A549 (cell line): ENCODE results near the gene CLRN1. TPM values are rescaled to one million over a fixed set of nuclear protein-coding genes. Genes with fewer than 3 reads are reported as not detected.

Experiments
- ATAC-seq, 2 experiments: fragments of 200-7000 bp in 1 of 2; fragments of >200 bp in 1 of 2; cut with Nextera tagmentation in 1 of 2; cut with Tn5 transposase in 1 of 2; 3 replicates each; pipeline versions ENCODE4 v1.8.0 to v1.9.1; 2018 to 2020; ENCODE audit warnings: mild to moderate bottlenecking in 1 of 2, moderate library complexity in 1 of 2
- CTCF ChIA-PET: fragments of 300-600 bp; sonication (Branson Sonifier 250); formaldehyde crosslinking; extraction: SDS; loops from one replicate; lab custom pipeline; 2021; ENCODE audit warnings: antibody characterized with exemption, inconsistent platforms; lab: Yijun Ruan, JAX
- POLR2A ChIA-PET: fragments of 350-600 bp; formaldehyde crosslinking; extraction: SDS; loops from one replicate; lab custom pipeline; 2021; ENCODE audit warnings: antibody characterized with exemption, inconsistent platforms; lab: Yijun Ruan, JAX
- DNase-seq, 2 experiments: peaks; one replicate each; pipeline versions ENCODE4 v3.0.0 to v3.0.0-alpha.2; 2011 to 2016; ENCODE audit warnings: low read depth in 1 of 2, low spot score in 1 of 2
- FAIRE-seq: peaks from 2 replicates; lab custom pipeline; 2011; peaks lifted over from hg19 to GRCh38; lab: Jason Lieb, UNC
- H3K27ac ChIP-seq, 2 experiments: fragments of >200 bp; sonication (Bioruptor Twin); formaldehyde crosslinking; 3 replicates each; pipeline ENCODE4 v1.5.1; 2016 to 2017
- H3K4me1 ChIP-seq: fragments of >200 bp; sonication (Bioruptor Twin); formaldehyde crosslinking; 3 replicates; pipeline ENCODE4 v1.6.1; 2016
- H3K4me2 ChIP-seq: fragments of >200 bp; sonication (Bioruptor Twin); formaldehyde crosslinking; 3 replicates; pipeline ENCODE4 v1.6.1; 2016
- H3K4me3 ChIP-seq: fragments of >200 bp; sonication (Bioruptor Twin); formaldehyde crosslinking; 3 replicates; pipeline ENCODE4 v1.5.1; 2016
- H3K9me3 ChIP-seq: fragments of >200 bp; sonication (Bioruptor Twin); formaldehyde crosslinking; 3 replicates; pipeline ENCODE4 v1.6.1; 2016
- BHLHE40 ChIP-seq: IDR thresholded peaks from 2 replicates; pipeline ENCODE4 v1.6.1; 2012; ENCODE audit warnings: low read depth, low read length, inconsistent platforms
- CBX2 ChIP-seq: fragments of 200-600 bp; sonication (generic); IDR thresholded peaks from 2 replicates; pipeline ENCODE4 v1.6.1; 2016; ENCODE audit warnings: low read depth, mild to moderate bottlenecking, borderline replicate concordance
- CHD2 ChIP-seq: fragments of 150-350 bp; IDR thresholded peaks from 2 replicates; pipeline ENCODE4 v1.6.1; 2014; ENCODE audit warnings: low read length; ENCODE audit not compliant: partially characterized antibody
- CHD4 ChIP-seq: fragments of 200-600 bp; sonication (generic); IDR thresholded peaks from 2 replicates; pipeline ENCODE4 v1.6.1; 2016; ENCODE audit warnings: antibody characterized with exemption, mild to moderate bottlenecking, borderline replicate concordance
- EHF ChIP-seq: fragments of 250-450 bp; sonication (Bioruptor Pico); IDR thresholded peaks from 2 replicates; pipeline ENCODE4 v1.5.0; 2020; ENCODE audit warnings: mild to moderate bottlenecking
- EHMT2 ChIP-seq: fragments of 200-600 bp; sonication (generic); IDR thresholded peaks from 2 replicates; pipeline ENCODE4 v1.6.1; 2016; ENCODE audit warnings: antibody characterized with exemption, low read depth, mild to moderate bottlenecking, moderate library complexity
- EP300 ChIP-seq, 2 experiments: fragments of >200 bp; sonication (Bioruptor Twin); formaldehyde crosslinking; IDR thresholded peaks; 2 replicates in 1 of 2; 3 replicates in 1 of 2; pipeline ENCODE4 v1.6.1; 2016 to 2017
- FOSL2 ChIP-seq, 2 experiments: fragments of 450-650 bp in 1 of 2; fragments of >200 bp in 1 of 2; sonication (Bioruptor Twin) in 1 of 2; formaldehyde crosslinking; IDR thresholded peaks; 2 replicates each; pipeline versions ENCODE4 v1.5.0 to v1.6.1; 2016 to 2020; ENCODE audit warnings: mild to moderate bottlenecking in 1 of 2, moderate library complexity in 1 of 2
- FOXS1 ChIP-seq: fragments of 250-450 bp; sonication (Bioruptor Pico); IDR thresholded peaks from 2 replicates; pipeline ENCODE4 v1.5.0; 2020; ENCODE audit warnings: mild to moderate bottlenecking, moderate library complexity
- KDM1A ChIP-seq: fragments of 200-600 bp; sonication (generic); IDR thresholded peaks from 2 replicates; pipeline ENCODE4 v1.6.1; 2016; ENCODE audit warnings: low read depth, mild to moderate bottlenecking
- KDM5A ChIP-seq: fragments of 200-600 bp; sonication (generic); IDR thresholded peaks from 2 replicates; pipeline ENCODE4 v1.6.1; 2016; ENCODE audit warnings: antibody characterized with exemption, mild to moderate bottlenecking
- MAFK ChIP-seq: fragments of 450-650 bp; IDR thresholded peaks from 2 replicates; pipeline ENCODE4 v1.6.1; 2014; ENCODE audit not compliant: partially characterized antibody
- MYC ChIP-seq: IDR thresholded peaks from 2 replicates; pipeline ENCODE4 v1.6.1; 2012; ENCODE audit warnings: mild to moderate bottlenecking, inconsistent platforms, low read length, improper control_type of control experiment, borderline replicate concordance
- NFE2L2 ChIP-seq: fragments of 150-350 bp; conservative IDR thresholded peaks from 2 replicates; pipeline ENCODE4 v1.6.1; 2014; ENCODE audit warnings: low read length
- PHF8 ChIP-seq: fragments of 200-600 bp; sonication (generic); IDR thresholded peaks from 2 replicates; pipeline ENCODE4 v1.6.1; 2016; ENCODE audit warnings: low read depth, mild to moderate bottlenecking, antibody characterized with exemption, moderate library complexity, borderline replicate concordance
- POLR2A ChIP-seq: IDR thresholded peaks from 2 replicates; pipeline ENCODE4 v1.6.1; 2012; ENCODE audit warnings: mild to moderate bottlenecking, low read length
- RARB ChIP-seq: fragments of 250-450 bp; sonication (Bioruptor Pico); IDR thresholded peaks from 2 replicates; pipeline ENCODE4 v1.8.0; 2021; ENCODE audit warnings: mild to moderate bottlenecking, moderate library complexity
- RCOR1 ChIP-seq: fragments of 150-350 bp; IDR thresholded peaks from 2 replicates; pipeline ENCODE4 v1.6.1; 2014; ENCODE audit warnings: antibody characterized with exemption, low read length, low read depth
- RNF2 ChIP-seq: fragments of 200-600 bp; sonication (generic); IDR thresholded peaks from 2 replicates; pipeline ENCODE4 v1.6.1; 2016; ENCODE audit warnings: low read depth, mild to moderate bottlenecking, antibody characterized with exemption, moderate library complexity, borderline replicate concordance
- SMC3 ChIP-seq: fragments of >200 bp; sonication (Bioruptor Twin); formaldehyde crosslinking; IDR thresholded peaks from 3 replicates; pipeline ENCODE4 v1.6.1; 2018; ENCODE audit warnings: inconsistent platforms
- ZFP36 ChIP-seq: fragments of 450-650 bp; IDR thresholded peaks from 2 replicates; pipeline ENCODE4 v1.6.1; 2014; ENCODE audit warnings: borderline replicate concordance; ENCODE audit not compliant: partially characterized antibody
- ZNF302 ChIP-seq: fragments of 250-450 bp; sonication (Bioruptor Pico); IDR thresholded peaks from 2 replicates; pipeline ENCODE4 v1.9.0; 2021; ENCODE audit warnings: inconsistent platforms, mild to moderate bottlenecking, moderate library complexity
- WGBS: methylation state at CpG from one replicate; pipeline ENCODE4 v1.1.6; 2017; ENCODE audit errors: missing lambda C conversion rate; 5-methylcytosine and 5-hydroxymethylcytosine counted together
- polyA plus RNA-seq, 4 experiments: library from polyadenylated mRNA; depleted of rRNA in 3 of 4; stranded (reverse); fragments of >200 nt; fragmentation: RNase III in 1 of 4; extraction: RNeasy Plus Mini Kit Qiagen cat#74134 plus additional on column Dnase treatment in 1 of 4; gene quantifications; 2 replicates in 3 of 4; 3 replicates in 1 of 4; pipeline ENCODE4 v1.2.3, GENCODE V29; 2011 to 2017
- TF ChIP-seq, protein P1 (sequence below): fragments of 150-350 bp; IDR thresholded peaks from 2 replicates; pipeline ENCODE4 v1.6.1; 2014; ENCODE audit warnings: low read depth, mild to moderate bottlenecking, low read length
- TF ChIP-seq, protein P2 (sequence below): fragments of 450-650 bp; IDR thresholded peaks from 2 replicates; pipeline ENCODE4 v1.6.1; 2014; ENCODE audit warnings: antibody characterized with exemption
- TF ChIP-seq, protein P3 (sequence below): IDR thresholded peaks from 2 replicates; pipeline ENCODE4 v1.6.1; 2012
- TF ChIP-seq, protein P4 (sequence below): fragments of >200 bp; sonication (Bioruptor Twin); formaldehyde crosslinking; IDR thresholded peaks from 2 replicates; pipeline ENCODE4 v1.6.1; 2016
- TF ChIP-seq, protein P5 (sequence below): fragments of >200 bp; sonication (Bioruptor Twin); formaldehyde crosslinking; IDR thresholded peaks from 3 replicates; pipeline ENCODE4 v1.5.1; 2016
- TF ChIP-seq, protein P6 (sequence below): fragments of 250-450 bp; sonication (Bioruptor Pico); IDR thresholded peaks from 2 replicates; pipeline ENCODE4 v1.5.0; 2021; ENCODE audit warnings: mild to moderate bottlenecking, moderate library complexity, borderline replicate concordance

The CLRN1 gene
- polyA plus RNA-seq, 2 of the 4 experiments (the other 2 are of a cell fraction) = not detected

DNA sequence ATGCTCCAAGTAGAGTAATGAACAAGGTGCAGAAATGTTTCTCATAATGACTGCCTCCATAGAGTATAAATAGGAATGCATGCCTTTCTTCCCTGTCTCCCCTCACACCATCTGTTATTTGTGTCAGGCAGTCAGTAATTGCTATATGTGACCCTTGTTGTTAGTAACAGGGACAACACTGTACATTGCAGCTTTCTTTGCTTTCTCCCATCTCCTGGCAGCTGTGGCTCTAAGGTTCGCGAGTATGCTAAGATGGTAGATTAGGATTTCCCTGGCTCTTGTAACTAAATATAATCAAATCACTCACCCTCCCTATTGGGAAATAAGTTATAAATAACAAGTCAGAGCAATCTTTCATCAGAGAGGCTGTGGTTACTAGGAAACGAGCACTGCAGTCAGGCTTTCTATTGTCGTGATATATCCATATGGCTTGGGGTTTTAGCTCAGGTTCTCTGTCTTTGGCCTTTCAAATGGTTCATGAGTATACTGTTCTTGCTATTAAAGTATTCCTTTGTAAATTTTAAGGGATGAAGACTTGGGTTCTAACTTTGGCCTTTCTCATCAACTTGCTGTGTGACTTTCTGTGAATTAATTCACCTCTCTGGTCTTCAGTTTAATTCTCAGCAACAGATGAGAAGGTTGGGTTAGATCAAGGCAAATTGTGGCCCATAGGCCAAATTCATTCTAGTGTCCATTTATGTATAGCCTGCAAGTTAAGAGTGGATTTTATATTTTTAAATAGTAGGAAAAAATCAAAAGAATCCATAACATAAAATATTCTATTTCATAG lies 59.2 kb downstream of the CLRN1 start:
- Histone ChIP-seq H3K4me2 (no peak overlapping the region), H3K4me1 (no peaks in the 10 kb centered on the region), H3K4me3 (no peak overlapping the region), H3K27ac (no peak overlapping the region), H3K9me3 (no peaks in the 10 kb centered on the region)
- FAIRE-seq (no peak), DNase-seq (no peak), ATAC-seq (no peak)
- TF ChIP-seq, protein P1, sequence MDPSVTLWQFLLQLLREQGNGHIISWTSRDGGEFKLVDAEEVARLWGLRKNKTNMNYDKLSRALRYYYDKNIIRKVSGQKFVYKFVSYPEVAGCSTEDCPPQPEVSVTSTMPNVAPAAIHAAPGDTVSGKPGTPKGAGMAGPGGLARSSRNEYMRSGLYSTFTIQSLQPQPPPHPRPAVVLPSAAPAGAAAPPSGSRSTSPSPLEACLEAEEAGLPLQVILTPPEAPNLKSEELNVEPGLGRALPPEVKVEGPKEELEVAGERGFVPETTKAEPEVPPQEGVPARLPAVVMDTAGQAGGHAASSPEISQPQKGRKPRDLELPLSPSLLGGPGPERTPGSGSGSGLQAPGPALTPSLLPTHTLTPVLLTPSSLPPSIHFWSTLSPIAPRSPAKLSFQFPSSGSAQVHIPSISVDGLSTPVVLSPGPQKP = no peak
- no peak for TF ChIP-seq NFE2L2
- no peak for TF ChIP-seq SMC3
- TF ChIP-seq ZFP36 = no peak
- TF ChIP-seq BHLHE40 = no peak
- no peak for TF ChIP-seq RARB (CRISPR knock-in tag)
- no peak for TF ChIP-seq RNF2
- TF ChIP-seq PHF8 = no peak
- TF ChIP-seq, protein P2, sequence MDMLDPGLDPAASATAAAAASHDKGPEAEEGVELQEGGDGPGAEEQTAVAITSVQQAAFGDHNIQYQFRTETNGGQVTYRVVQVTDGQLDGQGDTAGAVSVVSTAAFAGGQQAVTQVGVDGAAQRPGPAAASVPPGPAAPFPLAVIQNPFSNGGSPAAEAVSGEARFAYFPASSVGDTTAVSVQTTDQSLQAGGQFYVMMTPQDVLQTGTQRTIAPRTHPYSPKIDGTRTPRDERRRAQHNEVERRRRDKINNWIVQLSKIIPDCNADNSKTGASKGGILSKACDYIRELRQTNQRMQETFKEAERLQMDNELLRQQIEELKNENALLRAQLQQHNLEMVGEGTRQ = no peak
- no peak for TF ChIP-seq CHD2
- TF ChIP-seq, protein P3, sequence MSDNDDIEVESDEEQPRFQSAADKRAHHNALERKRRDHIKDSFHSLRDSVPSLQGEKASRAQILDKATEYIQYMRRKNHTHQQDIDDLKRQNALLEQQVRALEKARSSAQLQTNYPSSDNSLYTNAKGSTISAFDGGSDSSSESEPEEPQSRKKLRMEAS = no peak
- no peak for TF ChIP-seq RCOR1
- no peak for TF ChIP-seq CHD4
- TF ChIP-seq MYC = no peak
- no peak for TF ChIP-seq ZNF302 (CRISPR knock-in tag)
- TF ChIP-seq CBX2 = no peak
- no peak for TF ChIP-seq EP300 (IDR thresholded peaks at IDR 0.05)
- TF ChIP-seq, protein P4, sequence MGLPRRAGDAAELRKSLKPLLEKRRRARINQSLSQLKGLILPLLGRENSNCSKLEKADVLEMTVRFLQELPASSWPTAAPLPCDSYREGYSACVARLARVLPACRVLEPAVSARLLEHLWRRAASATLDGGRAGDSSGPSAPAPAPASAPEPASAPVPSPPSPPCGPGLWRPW = no peak
- no peak for TF ChIP-seq KDM1A
- ChIA-PET CTCF (interaction anchor here (1.8 kb wide), 1 partner anchor 12 kb away, joined by 9 read pairs; no protein-coding TSS in a partner anchor), POLR2A (no interaction called here)
- 61% methylated on average over 4 of the region's 4 CpGs for WGBS

DNA sequence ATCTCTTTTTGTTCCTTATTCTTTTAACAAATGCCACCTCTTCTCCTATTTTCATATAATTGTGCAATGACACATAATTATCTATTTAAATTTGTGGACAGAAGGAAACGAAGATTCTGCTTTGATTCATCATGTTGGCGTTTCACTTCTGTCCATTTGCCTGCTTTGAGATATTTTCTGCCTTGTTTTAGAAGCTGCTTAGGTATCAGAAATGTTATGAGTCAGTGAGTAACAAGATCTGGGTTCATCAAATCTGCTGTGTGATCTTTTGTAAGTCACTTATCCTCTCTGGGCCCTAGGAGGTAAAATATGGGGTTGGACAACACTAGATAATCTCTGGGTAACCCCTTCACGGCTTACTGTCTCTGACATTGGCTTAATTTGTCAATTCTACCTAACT lies 60.0 kb downstream of the CLRN1 start:
- no peaks in the 10 kb centered on the region for H3K4me1 ChIP-seq
- WGBS = 2% methylated on average over 3 of the region's 3 CpGs
- H3K4me2 ChIP-seq = no peak overlapping the region
- peaks cover 4% of the 10 kb centered on the region; the same call in 1 of the 3 replicates for H3K9me3 ChIP-seq
- POLR2A ChIA-PET = no interaction called here
- FAIRE-seq = no peak
- no peak for ATAC-seq
- no peak overlapping the region for H3K4me3 ChIP-seq
- no peak for TF ChIP-seq MAFK
- no peak for TF ChIP-seq FOSL2 (IDR thresholded peaks at IDR 0.05)
- no peak for TF ChIP-seq FOSL2 (CRISPR knock-in tag; IDR thresholded peaks at IDR 0.05)
- TF ChIP-seq ZFP36 = no peak
- no peak for TF ChIP-seq PHF8
- no peak for TF ChIP-seq EHF (CRISPR knock-in tag)
- TF ChIP-seq, protein P1 = no peak
- TF ChIP-seq RARB (CRISPR knock-in tag) = no peak
- no peak for TF ChIP-seq POLR2A
- no peak for TF ChIP-seq FOXS1 (CRISPR knock-in tag)
- TF ChIP-seq, protein P5, sequence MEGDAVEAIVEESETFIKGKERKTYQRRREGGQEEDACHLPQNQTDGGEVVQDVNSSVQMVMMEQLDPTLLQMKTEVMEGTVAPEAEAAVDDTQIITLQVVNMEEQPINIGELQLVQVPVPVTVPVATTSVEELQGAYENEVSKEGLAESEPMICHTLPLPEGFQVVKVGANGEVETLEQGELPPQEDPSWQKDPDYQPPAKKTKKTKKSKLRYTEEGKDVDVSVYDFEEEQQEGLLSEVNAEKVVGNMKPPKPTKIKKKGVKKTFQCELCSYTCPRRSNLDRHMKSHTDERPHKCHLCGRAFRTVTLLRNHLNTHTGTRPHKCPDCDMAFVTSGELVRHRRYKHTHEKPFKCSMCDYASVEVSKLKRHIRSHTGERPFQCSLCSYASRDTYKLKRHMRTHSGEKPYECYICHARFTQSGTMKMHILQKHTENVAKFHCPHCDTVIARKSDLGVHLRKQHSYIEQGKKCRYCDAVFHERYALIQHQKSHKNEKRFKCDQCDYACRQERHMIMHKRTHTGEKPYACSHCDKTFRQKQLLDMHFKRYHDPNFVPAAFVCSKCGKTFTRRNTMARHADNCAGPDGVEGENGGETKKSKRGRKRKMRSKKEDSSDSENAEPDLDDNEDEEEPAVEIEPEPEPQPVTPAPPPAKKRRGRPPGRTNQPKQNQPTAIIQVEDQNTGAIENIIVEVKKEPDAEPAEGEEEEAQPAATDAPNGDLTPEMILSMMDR = no peak
- TF ChIP-seq EHMT2 = no peak
- TF ChIP-seq, protein P6, sequence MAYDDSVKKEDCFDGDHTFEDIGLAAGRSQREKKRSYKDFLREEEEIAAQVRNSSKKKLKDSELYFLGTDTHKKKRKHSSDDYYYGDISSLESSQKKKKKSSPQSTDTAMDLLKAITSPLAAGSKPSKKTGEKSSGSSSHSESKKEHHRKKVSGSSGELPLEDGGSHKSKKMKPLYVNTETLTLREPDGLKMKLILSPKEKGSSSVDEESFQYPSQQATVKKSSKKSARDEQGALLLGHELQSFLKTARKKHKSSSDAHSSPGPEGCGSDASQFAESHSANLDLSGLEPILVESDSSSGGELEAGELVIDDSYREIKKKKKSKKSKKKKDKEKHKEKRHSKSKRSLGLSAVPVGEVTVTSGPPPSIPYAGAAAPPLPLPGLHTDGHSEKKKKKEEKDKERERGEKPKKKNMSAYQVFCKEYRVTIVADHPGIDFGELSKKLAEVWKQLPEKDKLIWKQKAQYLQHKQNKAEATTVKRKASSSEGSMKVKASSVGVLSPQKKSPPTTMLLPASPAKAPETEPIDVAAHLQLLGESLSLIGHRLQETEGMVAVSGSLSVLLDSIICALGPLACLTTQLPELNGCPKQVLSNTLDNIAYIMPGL (CRISPR knock-in tag) = no peak
- no peak for TF ChIP-seq BHLHE40
- no peak for TF ChIP-seq KDM5A
- no peak for TF ChIP-seq EP300 (IDR thresholded peaks at IDR 0.05)
- CTCF ChIA-PET = interaction anchor here (0.8 kb wide), 1 partner anchor 109 kb away, joined by 3 read pairs; no protein-coding TSS in a partner anchor
- DNase-seq = no peak
- no peak overlapping the region for H3K27ac ChIP-seq
